ENCODE data around the gene SH2D2A.

The SH2D2A gene

GRCh38 chr1:156847591-156848460 lies 31.2 kb upstream of the SH2D2A start:
- no peak for DNase-seq

GRCh38 chr1:156846643-156847042 lies 30.0 kb upstream of the SH2D2A start:
- no peak for DNase-seq

- DNase-seq, result no peak
These were observed 29.4 kb upstream of the SH2D2A start for GRCh38 chr1:156845953-156846545.

- peak in 1 of 4 experiments; percentile 42 for DNase-seq
These were observed 28.7 kb upstream of the SH2D2A start for GRCh38 chr1:156845055-156845952.

GRCh38 chr1:156844638-156845037 lies 28.0 kb upstream of the SH2D2A start:
- no peak for DNase-seq

- DNase-seq, result no peak
These were observed 27.5 kb upstream of the SH2D2A start for GRCh38 chr1:156844102-156844501.

- no peak for DNase-seq
These were observed 26.1 kb upstream of the SH2D2A start for GRCh38 chr1:156842618-156843300.

- DNase-seq, result no peak
These were observed 24.7 kb upstream of the SH2D2A start for GRCh38 chr1:156841295-156841855.

- DNase-seq, result no peak
These were observed 24.2 kb upstream of the SH2D2A start for GRCh38 chr1:156840898-156841279.

- no peak for DNase-seq
These were observed 23.7 kb upstream of the SH2D2A start for GRCh38 chr1:156840186-156840897.

- no peak for DNase-seq
These were observed 22.9 kb upstream of the SH2D2A start for GRCh38 chr1:156839426-156840109.

- DNase-seq, result peak in 2 of 4 experiments; percentile 9 to 28
These were observed 22.3 kb upstream of the SH2D2A start for GRCh38 chr1:156838972-156839371.

GRCh38 chr1:156836892-156837291 lies 20.2 kb upstream of the SH2D2A start:
- no peak for DNase-seq

- DNase-seq, result no peak
These were observed 19.5 kb upstream of the SH2D2A start for GRCh38 chr1:156836041-156836654.

- no peak for DNase-seq
These were observed 17.7 kb upstream of the SH2D2A start for GRCh38 chr1:156834322-156834721.

- DNase-seq, result no peak
These were observed 17.0 kb upstream of the SH2D2A start for GRCh38 chr1:156833603-156834002.

- DNase-seq, result no peak
These were observed 15.8 kb upstream of the SH2D2A start for GRCh38 chr1:156832434-156832833.

- DNase-seq, result no peak
These were observed 11.9 kb upstream of the SH2D2A start for GRCh38 chr1:156828400-156829124.

- no peak for DNase-seq
These were observed 10.0 kb upstream of the SH2D2A start for GRCh38 chr1:156826630-156827029.

GRCh38 chr1:156823210-156823790 lies 6.7 kb upstream of the SH2D2A start:
- DNase-seq, result no peak

Data from activated naive CD4-positive, alpha-beta T cell (primary cell).